Adipocyte (in vitro differentiated cells): Measurements from ENCODE around the gene SMAD1.

Source experiments
- DNase-seq: peaks from one replicate; pipeline ENCODE4 v3.0.0-alpha.2; 2015; ENCODE audit warnings: low read depth
- H3K27me3 ChIP-seq: replicated peaks from 2 replicates; pipeline ENCODE4 v1.7.0; 2013; ENCODE audit warnings: mild to moderate bottlenecking, low read length, moderate library complexity; ENCODE audit not compliant: control insufficient read depth, insufficient read depth
- H3K36me3 ChIP-seq: 2 replicates; pipeline ENCODE4 v1.7.0; 2013; ENCODE audit warnings: low read length, mild to moderate bottlenecking, moderate library complexity; ENCODE audit not compliant: control insufficient read depth, insufficient read depth, severe bottlenecking
- H3K4me1 ChIP-seq: 2 replicates; pipeline ENCODE4 v1.7.0; 2013; ENCODE audit warnings: mild to moderate bottlenecking, low read length, moderate library complexity; ENCODE audit not compliant: control insufficient read depth, insufficient read depth
- H3K4me3 ChIP-seq: 2 replicates; pipeline ENCODE4 v1.7.0; 2013; ENCODE audit warnings: mild to moderate bottlenecking, low read length, moderate library complexity
- H3K9ac ChIP-seq: 2 replicates; pipeline ENCODE4 v1.7.0; 2013; ENCODE audit warnings: mild to moderate bottlenecking, low read length, moderate library complexity
- H3K9me3 ChIP-seq: 2 replicates; pipeline ENCODE4 v1.7.0; 2013; ENCODE audit warnings: mild to moderate bottlenecking, low read length, moderate library complexity; ENCODE audit not compliant: control insufficient read depth

SMAD1 gene

DNA sequence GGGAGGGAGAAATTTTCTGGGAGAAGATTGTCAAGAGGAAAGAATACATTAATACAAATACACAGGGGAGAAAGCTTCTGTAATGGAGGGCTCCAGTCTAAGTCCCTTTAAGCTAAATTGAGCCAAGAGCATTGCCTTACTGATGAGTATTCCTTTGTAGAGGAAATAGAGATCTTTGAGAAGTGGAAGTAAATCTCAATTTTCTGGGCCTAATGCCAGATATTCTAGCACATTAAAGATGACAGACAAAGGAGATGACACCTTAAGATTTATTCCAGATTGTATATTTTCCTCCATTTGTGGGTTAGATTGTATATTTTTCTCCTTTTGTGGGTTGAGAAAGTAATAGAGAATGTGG, 28.5 kb upstream of the SMAD1 start:
- DNase-seq, result no peak
- H3K9ac ChIP-seq, result no peak overlapping the region
- H3K27me3 ChIP-seq, result peaks cover 4% of the 10 kb centered on the region
- H3K9me3 ChIP-seq, result no peaks in the 10 kb centered on the region
- no peak overlapping the region for H3K4me3 ChIP-seq
- no peaks in the 10 kb centered on the region for H3K4me1 ChIP-seq
- H3K36me3 ChIP-seq, result no peaks in the 10 kb centered on the region

DNA sequence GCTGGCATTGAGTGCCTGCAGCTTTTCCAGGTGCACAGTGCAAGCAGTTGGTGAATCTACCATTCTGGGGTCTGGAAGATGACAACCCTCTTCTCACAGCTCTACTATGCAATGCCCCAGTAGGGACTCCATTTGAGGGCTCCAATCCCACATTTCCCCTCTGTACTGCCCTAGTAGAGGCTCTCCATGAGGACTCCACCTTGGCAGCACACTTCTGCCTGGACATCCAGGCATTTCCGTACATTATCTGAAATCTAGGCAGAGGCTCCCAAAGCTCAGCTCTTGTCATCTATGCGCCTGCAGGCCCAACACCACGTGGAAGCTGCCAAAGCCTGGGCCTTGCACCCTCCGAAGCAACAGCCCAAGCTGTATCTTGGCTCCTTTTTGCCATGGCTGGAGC, 8.4 kb upstream of the SMAD1 start:
- no peak overlapping the region for H3K9ac ChIP-seq
- no peaks in the 10 kb centered on the region for H3K9me3 ChIP-seq
- H3K4me1 ChIP-seq, result no peaks in the 10 kb centered on the region
- no peak for DNase-seq
- H3K4me3 ChIP-seq, result no peak overlapping the region
- H3K27me3 ChIP-seq, result peaks cover 3% of the 10 kb centered on the region
- no peaks in the 10 kb centered on the region for H3K36me3 ChIP-seq

DNA sequence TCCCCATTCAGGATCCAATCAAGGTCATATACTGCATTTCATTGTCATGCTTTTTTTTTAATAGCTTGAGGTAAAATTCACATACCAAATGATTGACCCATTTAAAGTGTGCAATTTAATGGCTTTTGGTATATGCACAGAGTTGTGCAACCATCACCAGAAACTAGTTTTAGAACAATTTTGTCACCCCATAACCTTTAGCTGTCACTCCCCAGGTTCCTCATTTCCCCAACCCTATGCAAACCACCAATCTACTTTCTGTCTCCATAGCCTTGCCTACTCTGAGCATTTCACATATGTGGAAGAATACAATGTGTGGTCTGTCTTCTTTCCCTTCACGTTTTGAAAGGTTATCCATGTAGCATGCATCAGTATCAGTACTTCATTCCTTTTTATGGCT, 1.4 kb upstream of the SMAD1 start:
- DNase-seq, result no peak
- no peaks in the 10 kb centered on the region for H3K9me3 ChIP-seq
- peaks cover 14% of the 10 kb centered on the region for H3K4me1 ChIP-seq
- peaks cover 3% of the 10 kb centered on the region for H3K27me3 ChIP-seq
- H3K36me3 ChIP-seq, result no peaks in the 10 kb centered on the region
- no peak overlapping the region for H3K9ac ChIP-seq
- H3K4me3 ChIP-seq, result no peak overlapping the region

DNA sequence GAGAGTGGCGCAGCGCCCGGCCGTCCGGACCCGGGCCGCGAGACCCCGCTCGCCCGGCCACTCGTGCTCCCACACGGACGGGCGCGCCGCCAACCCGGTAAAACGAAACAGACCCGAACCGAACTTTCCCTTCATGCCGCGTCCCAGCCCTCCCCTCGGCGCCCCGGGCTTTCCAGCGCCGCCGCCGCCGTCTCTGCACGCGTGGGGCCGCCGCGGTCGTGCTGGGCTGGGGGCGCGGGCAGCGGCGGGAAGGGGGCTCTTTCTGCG, 222 bp downstream of the SMAD1 start:
- H3K27me3 ChIP-seq, result no peaks in the 10 kb centered on the region
- peaks cover 14% of the 10 kb centered on the region for H3K4me1 ChIP-seq
- H3K4me3 ChIP-seq, result peak overlapping the region; percentile 95
- no peaks in the 10 kb centered on the region for H3K36me3 ChIP-seq
- peak overlapping the region; percentile 89 for H3K9ac ChIP-seq
- H3K9me3 ChIP-seq, result no peaks in the 10 kb centered on the region
- DNase-seq, result no peak

DNA sequence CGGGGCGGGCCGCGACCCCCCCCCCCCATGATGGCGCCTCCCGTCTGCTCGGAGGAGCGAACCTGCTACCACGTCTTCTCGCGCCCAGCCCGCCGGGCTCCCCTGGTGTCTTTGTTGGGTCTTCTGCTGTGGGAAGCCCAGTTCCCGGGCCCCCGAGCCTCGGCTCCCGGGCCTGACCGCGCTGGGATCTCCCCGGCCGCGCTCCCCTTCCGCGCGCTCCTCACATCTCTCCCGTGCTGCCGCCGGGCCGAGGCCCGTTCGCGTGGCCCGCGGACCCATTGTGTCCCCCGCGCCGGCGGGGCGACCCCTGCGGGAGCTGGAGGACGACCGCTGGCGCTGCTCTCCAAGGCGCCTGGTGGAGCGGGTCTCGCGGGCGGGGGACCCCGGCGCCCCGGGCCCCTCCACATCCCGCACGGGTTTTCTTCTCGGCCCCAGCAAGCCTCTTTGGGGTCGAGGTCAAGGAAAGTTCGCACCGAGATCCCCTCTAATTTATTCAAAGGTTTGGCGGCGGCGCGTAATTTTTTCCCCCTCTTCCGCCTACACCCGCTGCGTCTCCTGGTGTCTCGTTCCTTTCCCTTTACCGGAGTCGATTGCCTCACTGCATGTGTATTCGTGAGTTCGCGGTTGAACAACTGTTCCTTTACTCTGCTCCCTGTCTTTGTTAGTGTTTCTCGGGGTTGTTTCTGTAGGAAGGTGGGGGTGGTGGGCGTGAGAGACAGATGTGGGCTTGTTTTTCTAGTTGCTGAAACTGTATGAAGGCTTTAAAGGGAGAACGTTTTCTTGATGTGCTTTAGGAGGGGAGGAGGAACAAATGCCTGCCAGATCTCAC, 770 bp downstream of the SMAD1 start:
- H3K36me3 ChIP-seq, result no peaks in the 10 kb centered on the region
- H3K4me3 ChIP-seq, result peak overlapping the region; percentile 95
- peaks cover 14% of the 10 kb centered on the region for H3K4me1 ChIP-seq

DNA sequence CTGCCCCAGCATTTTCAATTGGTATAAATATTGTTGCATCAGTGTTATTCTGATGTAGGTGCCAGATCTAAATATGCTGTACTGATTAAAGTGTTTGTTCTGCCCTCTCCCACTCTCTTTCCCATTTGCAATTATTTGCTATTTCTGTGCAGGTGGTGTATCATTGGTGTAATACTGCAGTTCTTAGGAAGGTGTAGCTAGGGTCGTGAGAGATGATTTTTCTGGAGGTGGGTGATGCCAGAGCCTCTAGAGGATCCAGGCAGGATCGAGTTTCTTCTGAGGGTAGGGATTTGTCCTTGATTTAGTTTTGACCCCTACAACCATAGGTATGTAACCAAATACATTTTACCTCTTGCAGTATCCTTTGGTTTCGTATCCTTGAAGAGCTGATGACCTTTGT, 1.9 kb downstream of the SMAD1 start:
- Histone ChIP-seq H3K4me3 (peak overlapping the region; percentile 95), H3K9me3 (no peaks in the 10 kb centered on the region), H3K36me3 (no peaks in the 10 kb centered on the region), H3K9ac (peak overlapping the region; percentile 89), H3K27me3 (no peaks in the 10 kb centered on the region), H3K4me1 (peaks cover 14% of the 10 kb centered on the region)
- no peak for DNase-seq

More for the DNA sequence above, 770 bp downstream of the SMAD1 start:
- Histone ChIP-seq H3K9me3 (no peaks in the 10 kb centered on the region), H3K9ac (peak overlapping the region; percentile 89), H3K27me3 (no peaks in the 10 kb centered on the region)
- DNase-seq, result peak; percentile 90

DNA sequence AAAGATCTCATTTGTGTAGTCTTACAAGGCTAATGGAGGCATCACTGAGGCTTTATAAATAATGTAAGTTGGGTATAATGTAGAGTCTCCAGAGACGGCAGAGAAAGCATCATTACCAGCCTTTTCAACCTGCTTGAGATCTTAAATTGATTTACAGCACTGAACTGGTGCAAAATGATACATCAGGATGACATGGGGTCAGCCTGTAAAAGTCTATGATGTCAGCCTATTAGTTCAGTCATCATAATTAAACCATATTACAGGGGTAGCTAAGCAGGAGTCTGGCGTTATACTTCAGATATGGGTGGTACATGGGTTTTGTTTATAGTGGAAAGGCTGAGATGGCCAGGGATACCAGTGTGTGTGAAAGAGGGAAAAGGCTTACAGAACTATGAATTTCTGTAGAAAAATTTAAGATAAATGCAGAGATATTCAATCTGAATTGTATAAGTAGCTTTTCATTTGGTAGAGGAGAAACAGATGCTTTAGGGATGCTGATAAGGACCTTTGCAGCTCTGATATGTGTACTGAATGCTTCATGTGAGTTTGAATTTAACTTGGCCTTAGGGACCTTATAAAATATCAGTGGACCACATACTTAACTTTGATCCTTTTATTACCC, 2.7 kb downstream of the SMAD1 start:
- Histone ChIP-seq H3K9me3 (no peaks in the 10 kb centered on the region), H3K4me1 (peaks cover 14% of the 10 kb centered on the region), H3K36me3 (no peaks in the 10 kb centered on the region), H3K27me3 (no peaks in the 10 kb centered on the region), H3K4me3 (no peak overlapping the region), H3K9ac (no peak overlapping the region)
- DNase-seq, result no peak

DNA sequence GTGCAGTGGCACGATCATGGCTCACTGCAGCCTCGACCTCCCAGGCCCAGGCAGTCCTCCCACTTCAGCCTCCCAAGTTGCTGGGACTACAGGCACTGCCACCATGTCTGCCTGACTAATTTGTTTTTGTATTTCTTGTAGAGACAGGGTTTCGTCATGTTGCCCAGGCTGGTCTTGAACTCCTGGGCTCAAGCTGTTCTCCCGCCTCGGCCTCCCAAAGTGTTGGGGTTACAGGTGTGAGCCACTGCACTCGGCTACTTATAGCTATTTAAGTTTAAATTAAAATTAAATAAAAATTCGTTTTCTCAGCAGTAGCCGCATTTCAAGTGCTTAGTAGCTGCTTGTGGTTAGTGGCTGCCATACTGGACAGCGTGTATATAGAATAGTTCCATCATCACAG, 3.5 kb downstream of the SMAD1 start:
- Histone ChIP-seq H3K27me3 (no peaks in the 10 kb centered on the region), H3K4me3 (no peak overlapping the region), H3K36me3 (no peaks in the 10 kb centered on the region), H3K4me1 (peaks cover 14% of the 10 kb centered on the region), H3K9ac (no peak overlapping the region), H3K9me3 (no peaks in the 10 kb centered on the region)
- DNase-seq, result no peak

DNA sequence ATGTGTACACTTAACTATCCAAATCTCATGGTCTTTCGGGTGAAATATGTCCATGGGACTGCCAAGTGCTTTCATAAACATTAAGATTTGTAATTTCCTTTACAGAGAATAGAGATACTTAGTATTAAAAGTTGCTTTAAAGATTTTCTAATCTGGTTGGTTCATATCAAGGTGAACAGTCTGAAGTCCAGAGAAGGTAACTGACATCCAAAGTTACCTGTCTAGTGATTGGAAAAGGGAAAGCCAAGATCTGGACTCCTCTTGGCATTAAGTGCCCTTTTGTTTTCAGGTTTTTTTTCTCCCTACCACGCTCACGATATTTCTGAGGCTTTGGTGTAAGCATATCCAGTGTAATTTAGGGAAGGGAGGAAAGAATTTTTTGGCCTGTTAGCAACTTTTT, 5.0 kb downstream of the SMAD1 start:
- DNase-seq, result no peak
- H3K27me3 ChIP-seq, result no peaks in the 10 kb centered on the region
- H3K4me3 ChIP-seq, result no peak overlapping the region
- H3K9ac ChIP-seq, result no peak overlapping the region
- no peaks in the 10 kb centered on the region for H3K9me3 ChIP-seq
- H3K36me3 ChIP-seq, result no peaks in the 10 kb centered on the region
- peaks cover 10% of the 10 kb centered on the region for H3K4me1 ChIP-seq

DNA sequence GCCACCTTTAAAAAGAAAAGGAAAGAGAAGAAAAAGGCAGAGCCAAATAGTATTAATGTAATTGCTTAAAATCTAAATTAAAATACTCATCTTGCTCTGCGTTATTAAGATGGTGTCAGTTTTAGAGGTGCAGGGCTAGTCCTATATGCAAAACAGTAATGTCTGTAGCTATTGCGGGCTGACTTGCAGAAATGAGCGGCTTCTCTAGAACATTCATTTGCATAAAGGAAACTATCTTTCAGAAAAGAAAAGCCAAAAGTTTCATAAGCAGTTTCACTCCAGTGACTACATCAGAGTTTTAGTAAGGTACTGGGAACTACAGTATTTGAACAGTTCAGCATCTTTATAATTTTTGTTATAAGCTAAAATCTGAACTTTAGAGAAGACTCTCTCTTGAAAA, 6.0 kb downstream of the SMAD1 start:
- Histone ChIP-seq H3K9ac (no peak overlapping the region), H3K9me3 (no peaks in the 10 kb centered on the region), H3K4me1 (peaks cover 10% of the 10 kb centered on the region), H3K27me3 (no peaks in the 10 kb centered on the region), H3K4me3 (no peak overlapping the region), H3K36me3 (no peaks in the 10 kb centered on the region)
- no peak for DNase-seq

DNA sequence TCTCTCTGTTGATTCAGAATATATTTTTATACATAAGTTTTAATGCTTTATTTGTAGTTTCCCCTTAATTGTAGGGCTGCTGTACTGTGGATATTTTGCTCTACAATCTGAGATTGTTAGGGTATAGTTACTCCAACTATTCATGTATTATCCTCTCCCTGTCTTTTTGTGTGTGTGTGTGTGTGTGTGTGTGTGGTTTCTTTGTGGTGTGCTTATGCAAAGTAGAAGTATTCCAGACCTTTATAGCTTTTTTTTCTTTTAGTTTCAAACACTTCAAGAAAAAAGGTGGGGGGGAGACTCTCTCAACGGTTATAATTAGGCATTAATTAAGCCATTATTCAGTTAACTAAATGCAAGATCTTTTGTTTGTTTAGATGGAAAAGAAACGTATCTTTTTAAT, 6.7 kb downstream of the SMAD1 start:
- Histone ChIP-seq H3K4me3 (no peak overlapping the region), H3K9ac (no peak overlapping the region), H3K36me3 (no peaks in the 10 kb centered on the region), H3K4me1 (peaks cover 5% of the 10 kb centered on the region), H3K27me3 (no peaks in the 10 kb centered on the region), H3K9me3 (no peaks in the 10 kb centered on the region)
- DNase-seq, result no peak

DNA sequence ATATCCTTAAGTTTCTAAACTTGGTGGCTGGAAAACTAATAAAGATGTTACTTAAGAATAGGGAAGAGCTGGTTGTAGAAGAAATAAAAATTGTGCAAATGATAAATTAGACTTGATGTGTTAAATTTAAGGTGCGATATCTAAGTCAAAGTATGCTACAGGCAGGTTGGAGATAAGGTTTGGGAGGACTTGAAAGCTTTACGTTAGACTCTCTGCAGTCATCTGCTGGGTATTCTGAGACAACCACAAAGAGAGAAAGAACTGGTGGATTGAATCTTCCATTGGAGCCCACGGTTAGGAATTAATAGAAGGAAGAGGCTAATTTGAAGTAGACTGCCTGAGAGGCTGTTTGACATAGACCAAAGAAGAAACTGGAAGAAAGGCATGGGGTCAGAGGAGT, 7.9 kb downstream of the SMAD1 start:
- Histone ChIP-seq H3K9me3 (no peaks in the 10 kb centered on the region), H3K4me1 (no peaks in the 10 kb centered on the region), H3K36me3 (no peaks in the 10 kb centered on the region), H3K9ac (no peak overlapping the region), H3K4me3 (no peak overlapping the region), H3K27me3 (no peaks in the 10 kb centered on the region)
- DNase-seq, result no peak
